HEK293 (cell line): ENCODE data around the gene SLC46A1.

Experiments
- CTCF ChIA-PET: fragments of 350-600 bp; formaldehyde crosslinking; extraction: SDS; loops from one replicate; lab custom pipeline; 2021; ENCODE audit warnings: antibody characterized with exemption; lab: Yijun Ruan, JAX
- POLR2A ChIA-PET: fragments of 300-600 bp; formaldehyde crosslinking; extraction: SDS; loops from one replicate; lab custom pipeline; 2020; ENCODE audit warnings: antibody characterized with exemption, inconsistent platforms; lab: Yijun Ruan, JAX
- H3K27ac ChIP-seq: fragments of 200-500 bp; sonication (Bioruptor generic); 2 replicates; pipeline ENCODE4 v1.5.1; 2014; ENCODE audit warnings: low read depth, low read length, control low read depth, inconsistent platforms; ENCODE audit errors: extremely low read depth
- H3K36me3 ChIP-seq, 2 experiments: fragments of 200-500 bp in 1 of 2; sonication (Bioruptor generic) in 1 of 2; 1 replicate in 1 of 2; 2 replicates in 1 of 2; pipeline ENCODE4 v1.5.1; 2014 to 2017; ENCODE audit warnings: inconsistent platforms in 2 of 2, low read length in 2 of 2; ENCODE audit not compliant: control insufficient read depth in 2 of 2, insufficient read depth in 1 of 2
- H3K4me1 ChIP-seq: fragments of 200-500 bp; sonication (Bioruptor generic); 2 replicates; pipeline ENCODE4 v1.5.1; 2014; ENCODE audit warnings: mild to moderate bottlenecking, low read length, inconsistent platforms; ENCODE audit not compliant: control insufficient read depth, insufficient read depth
- H3K4me3 ChIP-seq: 2 replicates; pipeline ENCODE4 v1.5.1; 2011; ENCODE audit warnings: low read depth, mild to moderate bottlenecking, control low read depth, low read length, moderate library complexity
- H3K9me3 ChIP-seq: fragments of 200-500 bp; sonication (Bioruptor generic); 2 replicates; pipeline ENCODE4 v1.5.1; 2014; ENCODE audit warnings: low read depth, low read length, inconsistent platforms; ENCODE audit not compliant: control insufficient read depth, insufficient read depth
- BCL11A ChIP-seq: fragments of 450-650 bp; formaldehyde crosslinking; IDR thresholded peaks from 2 replicates; pipeline ENCODE4 v1.5.1; 2016; ENCODE audit warnings: low read depth, missing biosample characterization, missing genetic modification characterization
- OSR2 ChIP-seq: fragments of 450-650 bp; formaldehyde crosslinking; IDR thresholded peaks from 2 replicates; pipeline ENCODE4 v1.5.1; 2016; ENCODE audit warnings: missing biosample characterization, missing genetic modification characterization
- SETDB1 ChIP-seq: IDR thresholded peaks from one replicate; pipeline ENCODE4 v1.6.1; 2017; ENCODE audit warnings: mild to moderate bottlenecking, low read length, moderate library complexity, mixed read lengths; ENCODE audit not compliant: insufficient read length
- SP2 ChIP-seq: fragments of 450-650 bp; formaldehyde crosslinking; IDR thresholded peaks from 2 replicates; pipeline ENCODE4 v1.5.1; 2016; ENCODE audit warnings: missing biosample characterization, missing genetic modification characterization
- ZBTB49 ChIP-seq: fragments of 450-650 bp; formaldehyde crosslinking; IDR thresholded peaks from 2 replicates; pipeline ENCODE4 v1.5.1; 2016; ENCODE audit warnings: missing biosample characterization, missing genetic modification characterization, low read depth
- ZFHX2 ChIP-seq: fragments of 450-650 bp; formaldehyde crosslinking; conservative IDR thresholded peaks from 2 replicates; pipeline ENCODE4 v1.5.1; 2016; ENCODE audit warnings: missing biosample characterization, missing genetic modification characterization
- ZFP37 ChIP-seq: fragments of 450-650 bp; formaldehyde crosslinking; IDR thresholded peaks from 2 replicates; pipeline ENCODE4 v1.5.1; 2016; ENCODE audit warnings: missing biosample characterization, missing genetic modification characterization
- ZFP41 ChIP-seq: fragments of 450-650 bp; formaldehyde crosslinking; IDR thresholded peaks from 2 replicates; pipeline ENCODE4 v1.5.1; 2016; ENCODE audit warnings: missing biosample characterization, missing genetic modification characterization, borderline replicate concordance
- ZIC2 ChIP-seq: fragments of 450-650 bp; formaldehyde crosslinking; IDR thresholded peaks from 2 replicates; pipeline ENCODE4 v1.5.1; 2016; ENCODE audit warnings: missing biosample characterization, missing genetic modification characterization
- ZNF138 ChIP-seq: fragments of 450-650 bp; formaldehyde crosslinking; IDR thresholded peaks from 2 replicates; pipeline ENCODE4 v1.5.1; 2016; ENCODE audit warnings: missing biosample characterization, missing genetic modification characterization, borderline replicate concordance
- ZNF157 ChIP-seq: fragments of 450-650 bp; formaldehyde crosslinking; IDR thresholded peaks from 2 replicates; pipeline ENCODE4 v1.5.1; 2016; ENCODE audit warnings: missing biosample characterization, missing genetic modification characterization
- ZNF174 ChIP-seq: fragments of 450-650 bp; formaldehyde crosslinking; IDR thresholded peaks from 2 replicates; pipeline ENCODE4 v1.5.0; 2017; ENCODE audit warnings: missing biosample characterization, mild to moderate bottlenecking, missing genetic modification characterization
- ZNF248 ChIP-seq: fragments of 450-650 bp; formaldehyde crosslinking; IDR thresholded peaks from 2 replicates; pipeline ENCODE4 v1.5.1; 2017; ENCODE audit warnings: missing biosample characterization, missing genetic modification characterization
- ZNF549 ChIP-seq: fragments of 450-650 bp; IDR thresholded peaks from 2 replicates; pipeline ENCODE4 v1.5.1; 2018; ENCODE audit warnings: missing biosample characterization, missing genetic modification characterization, mild to moderate bottlenecking, inconsistent platforms, moderate library complexity
- ZNF580 ChIP-seq: fragments of 450-650 bp; formaldehyde crosslinking; IDR thresholded peaks from 2 replicates; pipeline ENCODE4 v1.5.1; 2016; ENCODE audit warnings: missing biosample characterization, missing genetic modification characterization
- ZNF610 ChIP-seq: fragments of 450-650 bp; formaldehyde crosslinking; IDR thresholded peaks from 2 replicates; pipeline ENCODE4 v1.5.1; 2016; ENCODE audit warnings: missing biosample characterization, missing genetic modification characterization, borderline replicate concordance
- ZNF677 ChIP-seq: fragments of 450-650 bp; IDR thresholded peaks from 2 replicates; pipeline ENCODE4 v1.5.0; 2018; ENCODE audit warnings: missing biosample characterization, mild to moderate bottlenecking, missing genetic modification characterization, moderate library complexity
- ZNF76 ChIP-seq: fragments of 450-650 bp; formaldehyde crosslinking; IDR thresholded peaks from 2 replicates; pipeline ENCODE4; 2016; ENCODE audit warnings: low read depth, missing biosample characterization, missing genetic modification characterization, borderline replicate concordance
- TF ChIP-seq, protein P1 (sequence below): fragments of 450-650 bp; formaldehyde crosslinking; IDR thresholded peaks from 2 replicates; pipeline ENCODE4 v1.5.1; 2016; ENCODE audit warnings: missing biosample characterization, missing genetic modification characterization

SLC46A1 gene

DNA sequence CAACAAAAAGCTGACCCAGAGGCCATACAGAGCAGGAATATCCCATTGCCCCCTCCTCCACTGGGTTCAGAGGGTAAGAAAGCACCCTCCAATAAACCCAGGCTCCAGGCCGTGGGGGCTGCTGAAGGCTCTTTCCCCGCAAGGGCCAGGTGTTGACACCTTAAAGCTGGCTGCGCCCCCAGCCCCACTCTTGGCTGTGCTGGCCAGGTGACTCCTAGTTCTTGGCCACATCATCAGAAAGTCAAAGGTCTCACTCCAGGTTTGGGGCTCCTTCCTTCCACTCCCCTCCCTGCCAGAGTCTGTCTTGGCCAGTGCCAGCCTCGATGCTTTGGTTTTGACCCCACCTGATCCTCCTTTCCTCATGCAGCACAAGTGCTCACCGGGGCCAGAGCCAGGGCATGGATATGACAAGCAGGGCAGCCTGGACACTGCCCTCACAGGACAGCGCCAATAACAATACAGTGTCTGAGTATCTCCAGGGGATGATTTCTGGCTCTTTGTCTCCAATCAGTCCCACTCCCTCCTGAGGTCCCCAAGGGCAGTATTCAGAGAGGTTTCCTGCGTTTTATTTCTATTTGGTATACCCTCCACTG lies 8.2 kb downstream of the SLC46A1 start:
- no peak overlapping the region for H3K27ac ChIP-seq
- H3K4me1 ChIP-seq: no peaks in the 10 kb centered on the region
- 0 out of 2 replicates have a peak, but pooled peaks have one; percentile 19 for TF ChIP-seq BCL11A (tag by site-specific recombination)
- no peak for TF ChIP-seq ZIC2 (tag by site-specific recombination)
- no peak overlapping the region for H3K4me3 ChIP-seq
- H3K9me3 ChIP-seq: no peaks in the 10 kb centered on the region
- ChIA-PET POLR2A (interaction anchor here (2.1 kb wide), 1 partner anchor 10 kb away, joined by 7 read pairs; no protein-coding TSS in a partner anchor), CTCF (interaction anchor here (3.0 kb wide), 1 partner anchor 18 kb away, joined by 17 read pairs; no protein-coding TSS in a partner anchor)
- H3K36me3 ChIP-seq: peaks cover 6 to 88% of the 10 kb centered on the region in 2 experiments

DNA sequence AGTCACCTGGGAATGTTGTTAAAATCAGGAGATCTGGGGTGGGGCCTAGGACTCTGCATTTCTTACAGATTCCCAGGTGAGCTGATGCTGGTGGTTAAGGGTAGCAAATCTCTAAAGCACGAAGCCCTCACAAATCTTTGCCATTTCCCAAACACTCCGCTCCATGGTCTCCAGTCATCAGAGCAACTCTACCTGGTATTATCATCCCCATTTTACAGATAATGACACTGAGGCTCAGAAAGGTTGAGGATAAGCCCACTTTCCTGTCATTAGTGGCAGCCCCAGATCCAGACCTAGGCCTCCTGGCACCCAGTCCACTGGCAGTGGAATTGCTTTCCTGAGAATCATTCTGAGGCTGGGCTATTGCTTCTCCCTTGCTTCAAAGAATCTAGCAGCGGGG lies 8.7 kb downstream of the SLC46A1 start:
- peak; percentile 61; the same call in 1 of the 2 replicates for TF ChIP-seq ZNF580 (tag by site-specific recombination)
- no peak for TF ChIP-seq ZFHX2 (tag by site-specific recombination)
- Histone ChIP-seq H3K9me3 (no peaks in the 10 kb centered on the region), H3K27ac (no peak overlapping the region), H3K4me3 (no peak overlapping the region), H3K36me3 (peaks cover 10 to 88% of the 10 kb centered on the region in 2 experiments), H3K4me1 (no peaks in the 10 kb centered on the region)
- ChIA-PET POLR2A (interaction anchor here (0.8 to 2.1 kb wide), 2 partner anchors 10 to 84 kb away, joined by 3 to 7 read pairs; no protein-coding TSS in a partner anchor), CTCF (interaction anchor here (3.0 kb wide), 1 partner anchor 19 kb away, joined by 17 read pairs; no protein-coding TSS in a partner anchor)

DNA sequence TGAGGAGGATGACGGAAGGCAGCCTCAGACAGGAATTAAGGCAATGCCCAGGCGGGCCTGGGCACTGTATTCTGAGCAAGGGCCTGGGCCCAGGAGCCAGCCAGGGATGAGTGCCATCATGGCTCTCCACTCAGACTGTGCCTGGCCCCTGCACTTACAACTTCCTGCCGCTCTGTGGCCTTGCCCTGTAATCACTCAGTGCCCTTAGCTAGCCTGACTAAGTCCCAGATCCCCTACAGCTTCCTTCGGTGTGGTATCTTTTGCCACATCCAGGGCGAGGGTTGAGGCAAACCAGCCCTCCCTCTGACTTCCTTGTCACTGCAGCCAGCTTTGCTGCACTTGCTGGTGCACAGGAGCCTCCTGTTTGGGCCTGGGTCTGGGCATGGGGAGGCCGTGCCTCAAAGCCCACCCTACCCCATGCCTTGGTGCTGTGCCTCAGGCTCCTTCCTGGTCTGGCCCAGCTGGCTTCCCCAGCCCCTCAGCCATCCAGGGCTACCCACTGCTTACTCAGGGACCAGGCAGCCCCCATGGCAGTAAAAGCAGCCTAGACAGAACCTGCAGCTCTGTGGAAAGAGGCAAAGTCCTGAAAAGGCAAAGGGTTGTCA lies 9.3 kb downstream of the SLC46A1 start:
- H3K4me1 ChIP-seq: no peaks in the 10 kb centered on the region
- no peaks in the 10 kb centered on the region for H3K9me3 ChIP-seq
- H3K36me3 ChIP-seq: peaks cover 14 to 83% of the 10 kb centered on the region in 2 experiments
- H3K4me3 ChIP-seq: no peak overlapping the region
- H3K27ac ChIP-seq: no peak overlapping the region
- CTCF ChIA-PET: interaction anchor here (3.0 kb wide), 1 partner anchor 20 kb away, joined by 17 read pairs; no protein-coding TSS in a partner anchor
- TF ChIP-seq ZBTB49 (tag by site-specific recombination) (no peak), ZNF549 (tag by site-specific recombination) (no peak), ZNF174 (tag by site-specific recombination) (no peak), ZNF138 (tag by site-specific recombination) (no peak), OSR2 (no peak), ZNF76 (tag by site-specific recombination) (no peak), SP2 (tag by site-specific recombination) (no peak), ZFP37 (no peak), ZNF157 (no peak), ZNF610 (tag by site-specific recombination) (no peak), ZNF248 (tag by site-specific recombination) (no peak), SETDB1 (no peak), ZNF677 (no peak), ZFP41 (tag by site-specific recombination) (no peak)
- TF ChIP-seq, protein P1, sequence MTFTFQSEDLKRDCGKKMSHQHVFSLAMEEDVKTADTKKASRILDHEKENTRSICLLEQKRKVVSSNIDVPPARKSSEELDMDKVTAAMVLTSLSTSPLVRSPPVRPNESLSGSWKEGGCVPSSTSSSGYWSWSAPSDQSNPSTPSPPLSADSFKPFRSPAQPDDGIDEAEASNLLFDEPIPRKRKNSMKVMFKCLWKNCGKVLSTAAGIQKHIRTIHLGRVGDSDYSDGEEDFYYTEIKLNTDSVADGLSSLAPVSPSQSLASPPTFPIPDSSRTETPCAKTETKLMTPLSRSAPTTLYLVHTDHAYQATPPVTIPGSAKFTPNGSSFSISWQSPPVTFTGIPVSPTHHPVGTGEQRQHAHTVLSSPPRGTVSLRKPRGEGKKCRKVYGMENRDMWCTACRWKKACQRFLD (tag by site-specific recombination): no peak
- TF ChIP-seq, all 188 proteins: peak for 0
- POLR2A ChIA-PET: interaction anchor here (0.8 kb wide), 1 partner anchor 84 kb away, joined by 3 read pairs; no protein-coding TSS in a partner anchor
